HG03442 (cell line): Measurements from ENCODE around the gene CCDC9B.

ENCODE experiments used
- ATAC-seq: cut with Tn5 transposase; IDR thresholded peaks from one replicate; pipeline ENCODE4 v1.9.1; 2021; ENCODE audit warnings: mild to moderate bottlenecking, moderate library complexity; ENCODE audit not compliant: unreplicated experiment

The CCDC9B gene

GRCh38 chr15:40310001-40310959 is 30.5 kb downstream of the CCDC9B start:
- ATAC-seq, result no peak

- ATAC-seq, result no peak
Observed at GRCh38 chr15:40309344-40309862, 31.3 kb downstream of the CCDC9B start.

- no peak for ATAC-seq
Observed at GRCh38 chr15:40307421-40308211, 33.1 kb downstream of the CCDC9B start, which contains the start of gene PLCB2. Gene PLCB2 (minus strand): TSS chr15:40307935. CDS start chr15:40307672, 263 bp downstream.

GRCh38 chr15:40306908-40307307 is 33.8 kb downstream of the CCDC9B start:
- ATAC-seq, result no peak

- no peak for ATAC-seq
Observed at GRCh38 chr15:40306371-40306770, 34.4 kb downstream of the CCDC9B start.

- ATAC-seq, result no peak
Observed at GRCh38 chr15:40305281-40305680, 35.5 kb downstream of the CCDC9B start.

GRCh38 chr15:40303576-40303975 is 37.2 kb downstream of the CCDC9B start:
- no peak for ATAC-seq

GRCh38 chr15:40302981-40303380 is 37.8 kb downstream of the CCDC9B start:
- no peak for ATAC-seq

- no peak for ATAC-seq
Observed at GRCh38 chr15:40302288-40302886, 38.4 kb downstream of the CCDC9B start.

- ATAC-seq, result no peak
Observed at GRCh38 chr15:40301467-40302179, 39.1 kb downstream of the CCDC9B start.

GRCh38 chr15:40300771-40301170 is 40.0 kb downstream of the CCDC9B start:
- no peak for ATAC-seq

GRCh38 chr15:40300367-40300766 is 40.4 kb downstream of the CCDC9B start:
- no peak for ATAC-seq

GRCh38 chr15:40298216-40298935 is 42.4 kb downstream of the CCDC9B start:
- ATAC-seq, result no peak

- ATAC-seq, result no peak
Observed at GRCh38 chr15:40297356-40297755, 43.4 kb downstream of the CCDC9B start.

GRCh38 chr15:40296561-40297230 is 44.0 kb downstream of the CCDC9B start:
- no peak for ATAC-seq

- ATAC-seq, result no peak
Observed at GRCh38 chr15:40295877-40296560, 44.7 kb downstream of the CCDC9B start.

- no peak for ATAC-seq
Observed at GRCh38 chr15:40295297-40295696, 45.4 kb downstream of the CCDC9B start.
